Mucosa of descending colon (tissue), 3 donors: ENCODE measurements around the gene OR9G4. TPM values are rescaled to one million over a fixed set of nuclear protein-coding genes. Genes with fewer than 3 reads are reported as not detected.

Experiments used
- ATAC-seq: fragments of 200-7000 bp; cut with Tn5 transposase; one replicate; pipeline ENCODE4 v1.9.1; 2020; ENCODE audit warnings: mild to moderate bottlenecking, moderate library complexity
- DNase-seq, 3 donors: peaks; one replicate each; pipeline ENCODE4 v3.0.0-alpha.2; 2020
- H3K36me3 ChIP-seq: fragments of 200-600 bp; one replicate; pipeline ENCODE4 v1.8.0; 2021; ENCODE audit warnings: low read depth, mild to moderate bottlenecking
- H3K4me1 ChIP-seq: fragments of 200-600 bp; one replicate; pipeline ENCODE4 v1.8.0; 2021; ENCODE audit warnings: low read depth, mild to moderate bottlenecking
- H3K4me3 ChIP-seq: fragments of 200-600 bp; one replicate; pipeline ENCODE4 v1.8.0; 2021; ENCODE audit warnings: mild to moderate bottlenecking
- H3K9me3 ChIP-seq: fragments of 200-600 bp; one replicate; pipeline ENCODE4 v1.8.0; 2021; ENCODE audit warnings: mild to moderate bottlenecking
- intact Hi-C, 2 donors: fragments of 100-400 bp; cut with DNase I in 1 of 2; cut with micrococcal nuclease in 1 of 2; formaldehyde crosslinking; loops; one replicate each; pipeline versions ENCODE4 v1.11.0 to v1.11.1; 2022; cut with DNase I, micrococcal nuclease
- total RNA-seq, 3 donors: library from RNA; stranded (reverse); fragmentation: NEBNext Ultra II Directional in 2 of 3; extraction: Animal tissue kit (Norgen Biotek cat#: 25700) in 2 of 3; gene quantifications; one replicate each; pipeline versions ENCODE4 v1.2.1 to v1.2.4, GENCODE V29; 2021 to 2023
- TF ChIP-seq, protein P1 (sequence below): fragments of 200-600 bp; IDR thresholded peaks from one replicate; pipeline ENCODE4 v1.8.0; 2022; ENCODE audit warnings: antibody characterized with exemption, mild to moderate bottlenecking
- donor health status: DM: no; HTN: no; CAD: no; lungs with moderate emphysema.
- donor health status: DM: no; HTN: no; CAD: no.
- donor health status: DM: no; HTN: yes; CAD: no.

The OR9G4 gene
- total RNA-seq, 3 donors from 2014 or later, result not detected

DNA sequence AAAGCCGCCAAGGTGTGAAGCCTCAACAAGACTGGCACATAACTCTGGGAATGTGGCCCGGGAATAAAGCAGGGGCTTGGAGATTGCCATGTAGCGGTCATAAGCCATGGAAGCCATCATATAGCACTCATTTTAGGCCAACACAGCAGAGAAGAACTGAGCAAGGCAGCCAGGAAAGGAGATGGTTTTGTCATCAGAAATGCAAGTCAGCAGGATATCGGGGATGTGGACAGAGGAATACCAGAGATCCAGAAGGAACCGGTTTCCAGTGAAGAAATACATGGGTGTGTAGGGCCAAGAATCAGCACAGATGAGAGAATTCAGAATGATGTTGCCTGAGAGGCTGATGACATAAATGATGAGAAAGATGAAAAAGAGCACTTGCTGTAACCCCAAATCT lies 3.0 kb upstream of the OR9G4 start:
- Histone ChIP-seq H3K4me1 (no peaks in the 10 kb centered on the region), H3K36me3 (no peaks in the 10 kb centered on the region), H3K4me3 (no peak overlapping the region), H3K9me3 (no peaks in the 10 kb centered on the region)
- no peak for ATAC-seq
- TF ChIP-seq, protein P1, sequence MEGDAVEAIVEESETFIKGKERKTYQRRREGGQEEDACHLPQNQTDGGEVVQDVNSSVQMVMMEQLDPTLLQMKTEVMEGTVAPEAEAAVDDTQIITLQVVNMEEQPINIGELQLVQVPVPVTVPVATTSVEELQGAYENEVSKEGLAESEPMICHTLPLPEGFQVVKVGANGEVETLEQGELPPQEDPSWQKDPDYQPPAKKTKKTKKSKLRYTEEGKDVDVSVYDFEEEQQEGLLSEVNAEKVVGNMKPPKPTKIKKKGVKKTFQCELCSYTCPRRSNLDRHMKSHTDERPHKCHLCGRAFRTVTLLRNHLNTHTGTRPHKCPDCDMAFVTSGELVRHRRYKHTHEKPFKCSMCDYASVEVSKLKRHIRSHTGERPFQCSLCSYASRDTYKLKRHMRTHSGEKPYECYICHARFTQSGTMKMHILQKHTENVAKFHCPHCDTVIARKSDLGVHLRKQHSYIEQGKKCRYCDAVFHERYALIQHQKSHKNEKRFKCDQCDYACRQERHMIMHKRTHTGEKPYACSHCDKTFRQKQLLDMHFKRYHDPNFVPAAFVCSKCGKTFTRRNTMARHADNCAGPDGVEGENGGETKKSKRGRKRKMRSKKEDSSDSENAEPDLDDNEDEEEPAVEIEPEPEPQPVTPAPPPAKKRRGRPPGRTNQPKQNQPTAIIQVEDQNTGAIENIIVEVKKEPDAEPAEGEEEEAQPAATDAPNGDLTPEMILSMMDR, result no peak
- intact Hi-C loops, result no loop called here
- no peak for DNase-seq

DNA sequence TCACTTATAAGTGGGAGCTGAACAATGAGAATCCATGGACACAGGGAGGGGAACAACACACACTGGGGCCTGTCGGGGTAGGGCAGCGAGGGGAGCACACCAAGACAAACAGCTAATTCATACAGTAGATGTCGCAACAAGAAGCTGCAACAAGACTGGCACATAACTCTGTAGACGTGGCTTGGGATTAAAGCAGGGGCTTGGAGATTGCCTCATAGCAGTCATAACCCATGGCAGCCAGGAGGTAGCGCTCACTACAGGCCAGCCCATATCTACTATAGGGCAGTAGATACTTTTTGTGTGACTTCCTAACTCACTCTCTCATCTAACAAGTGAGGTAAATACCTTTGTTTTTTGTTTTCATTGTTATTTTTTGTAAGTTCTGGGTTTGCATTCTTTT lies 1.7 kb upstream of the OR9G4 start:
- DNase-seq, result no peak
- TF ChIP-seq, protein P1, result no peak
- Histone ChIP-seq H3K4me1 (no peaks in the 10 kb centered on the region), H3K36me3 (no peaks in the 10 kb centered on the region), H3K9me3 (no peaks in the 10 kb centered on the region), H3K4me3 (no peak overlapping the region)
- intact Hi-C loops, result no loop called here
- ATAC-seq, result no peak

DNA sequence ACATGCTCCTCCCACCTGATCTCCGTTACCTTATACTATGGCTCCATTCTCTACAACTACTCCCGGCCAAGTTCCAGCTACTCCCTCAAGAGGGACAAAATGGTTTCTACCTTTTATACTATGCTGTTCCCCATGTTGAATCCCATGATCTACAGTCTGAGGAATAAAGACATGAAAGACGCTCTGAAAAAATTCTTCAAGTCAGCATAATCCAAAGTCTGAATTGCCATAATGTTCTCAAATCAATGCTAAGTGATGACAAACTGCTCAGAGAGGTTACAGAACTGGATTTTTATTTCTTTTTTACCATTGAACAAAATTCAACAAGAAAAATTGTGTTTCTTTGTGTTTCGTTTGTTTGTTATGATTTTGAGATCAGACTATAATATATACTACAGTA lies 7.6 kb downstream of the OR9G4 start:
- TF ChIP-seq, protein P1, result no peak
- Histone ChIP-seq H3K9me3 (no peaks in the 10 kb centered on the region), H3K36me3 (no peaks in the 10 kb centered on the region), H3K4me1 (no peaks in the 10 kb centered on the region), H3K4me3 (no peak overlapping the region)
- no peak for DNase-seq
- no peak for ATAC-seq
- intact Hi-C loops, result no loop called here

DNA sequence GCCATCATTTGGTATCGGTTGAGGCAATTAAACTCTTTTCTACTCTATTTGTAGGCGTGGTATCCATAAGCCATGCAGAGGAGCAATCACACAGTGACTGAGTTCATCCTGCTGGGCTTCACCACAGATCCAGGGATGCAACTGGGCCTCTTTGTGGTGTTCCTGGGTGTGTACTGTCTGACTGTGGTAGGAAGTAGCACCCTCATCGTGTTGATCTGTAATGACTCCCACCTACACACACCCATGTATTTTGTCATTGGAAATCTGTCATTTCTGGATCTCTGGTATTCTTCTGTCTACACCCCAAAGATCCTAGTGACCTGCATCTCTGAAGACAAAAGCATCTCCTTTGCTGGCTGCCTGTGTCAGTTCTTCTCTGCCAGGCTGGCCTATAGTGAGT lies 8.4 kb downstream of the OR9G4 start:
- Histone ChIP-seq H3K4me3 (no peak overlapping the region), H3K4me1 (no peaks in the 10 kb centered on the region), H3K9me3 (no peaks in the 10 kb centered on the region), H3K36me3 (no peaks in the 10 kb centered on the region)
- TF ChIP-seq, protein P1, result no peak
- ATAC-seq (no peak), DNase-seq (no peak)
- intact Hi-C loops, result no loop called here

DNA sequence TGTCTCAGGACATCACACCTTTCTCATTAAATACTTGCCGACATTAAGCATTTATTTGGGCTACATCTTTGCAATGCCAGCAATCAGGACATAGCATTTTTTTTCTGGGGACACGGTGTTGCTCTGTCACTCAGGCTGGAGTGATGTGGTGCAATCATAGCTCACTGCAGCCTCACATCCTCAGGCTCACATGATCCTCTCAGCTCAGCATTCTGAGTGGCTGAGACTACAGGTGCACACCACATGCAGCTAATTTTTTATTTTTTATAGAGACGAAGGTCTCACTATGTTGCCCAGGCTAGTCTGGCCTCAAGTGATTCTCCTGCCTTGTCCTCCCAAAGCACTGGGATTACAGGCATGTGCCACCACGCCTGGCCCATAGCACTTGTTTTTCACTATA lies 28.0 kb downstream of the OR9G4 start:
- no peak overlapping the region for H3K4me3 ChIP-seq
- intact Hi-C loops, result no loop called here

More for the DNA sequence above, 28.0 kb downstream of the OR9G4 start:
- no peaks in the 10 kb centered on the region for H3K36me3 ChIP-seq
- TF ChIP-seq, protein P1, result no peak
- no peak for DNase-seq
- no peaks in the 10 kb centered on the region for H3K9me3 ChIP-seq
- H3K4me1 ChIP-seq, result peaks cover 4% of the 10 kb centered on the region
- no peak for ATAC-seq
